NCI-H1105 (cell line): Measurements from ENCODE around the gene SEL1L3.
A peak's percentile ranks its signal among the peaks of the same experiment; 100 is the strongest.

Experiments
- DNase-seq: peaks from one replicate; lab custom pipeline; 2025; lab: John Stamatoyannopoulos, UW

The SEL1L3 gene

GRCh38 chr4:25790024-25790423, 72.8 kb downstream of the SEL1L3 start:
- DNase-seq = no peak

GRCh38 chr4:25788703-25789238, 74.0 kb downstream of the SEL1L3 start:
- no peak for DNase-seq

GRCh38 chr4:25786497-25787065, 76.2 kb downstream of the SEL1L3 start:
- DNase-seq = no peak

- DNase-seq = no peak
Observed at GRCh38 chr4:25783943-25784342, 78.8 kb downstream of the SEL1L3 start.

GRCh38 chr4:25783126-25783525, 79.7 kb downstream of the SEL1L3 start:
- DNase-seq = no peak

GRCh38 chr4:25782482-25782881, 80.3 kb downstream of the SEL1L3 start:
- no peak for DNase-seq

- no peak for DNase-seq
Observed at GRCh38 chr4:25779021-25779420, 83.8 kb downstream of the SEL1L3 start.

GRCh38 chr4:25776795-25777194, 86.0 kb downstream of the SEL1L3 start:
- DNase-seq = no peak

GRCh38 chr4:25775166-25775565, 87.6 kb downstream of the SEL1L3 start:
- DNase-seq = no peak

- DNase-seq = no peak
Observed at GRCh38 chr4:25773358-25773757, 89.4 kb downstream of the SEL1L3 start.

GRCh38 chr4:25771672-25772071, 91.1 kb downstream of the SEL1L3 start:
- DNase-seq = no peak

- DNase-seq = no peak
Observed at GRCh38 chr4:25770847-25771246, 91.9 kb downstream of the SEL1L3 start.

- no peak for DNase-seq
Observed at GRCh38 chr4:25769251-25769650, 93.5 kb downstream of the SEL1L3 start.

GRCh38 chr4:25767877-25768725, 94.7 kb downstream of the SEL1L3 start:
- peak; percentile 12 for DNase-seq

- no peak for DNase-seq
Observed at GRCh38 chr4:25760518-25761157, 102.2 kb downstream of the SEL1L3 start.

- DNase-seq = no peak
Observed at GRCh38 chr4:25760048-25760447, 102.7 kb downstream of the SEL1L3 start.

- DNase-seq = no peak
Observed at GRCh38 chr4:25759101-25759500, 103.7 kb downstream of the SEL1L3 start.

GRCh38 chr4:25757452-25757851, 105.3 kb downstream of the SEL1L3 start:
- DNase-seq = no peak

- no peak for DNase-seq
Observed at GRCh38 chr4:25756503-25756902, 106.3 kb downstream of the SEL1L3 start.

GRCh38 chr4:25755911-25756310, 106.9 kb downstream of the SEL1L3 start:
- DNase-seq = no peak

- no peak for DNase-seq
Observed at GRCh38 chr4:25753239-25753638, 109.5 kb downstream of the SEL1L3 start.

GRCh38 chr4:25750874-25751273, 111.9 kb downstream of the SEL1L3 start:
- DNase-seq = no peak
